ENCODE measurements around the gene POLR3A. TPM values are rescaled to one million over a fixed set of nuclear protein-coding genes. Genes with fewer than 3 reads are reported as not detected.

POLR3A gene
- total and polyA plus RNA-seq, 2 donors (not counting 1 experiment from before 2014, with no cell fraction given), result 5.4 to 18.4 TPM

DNA sequence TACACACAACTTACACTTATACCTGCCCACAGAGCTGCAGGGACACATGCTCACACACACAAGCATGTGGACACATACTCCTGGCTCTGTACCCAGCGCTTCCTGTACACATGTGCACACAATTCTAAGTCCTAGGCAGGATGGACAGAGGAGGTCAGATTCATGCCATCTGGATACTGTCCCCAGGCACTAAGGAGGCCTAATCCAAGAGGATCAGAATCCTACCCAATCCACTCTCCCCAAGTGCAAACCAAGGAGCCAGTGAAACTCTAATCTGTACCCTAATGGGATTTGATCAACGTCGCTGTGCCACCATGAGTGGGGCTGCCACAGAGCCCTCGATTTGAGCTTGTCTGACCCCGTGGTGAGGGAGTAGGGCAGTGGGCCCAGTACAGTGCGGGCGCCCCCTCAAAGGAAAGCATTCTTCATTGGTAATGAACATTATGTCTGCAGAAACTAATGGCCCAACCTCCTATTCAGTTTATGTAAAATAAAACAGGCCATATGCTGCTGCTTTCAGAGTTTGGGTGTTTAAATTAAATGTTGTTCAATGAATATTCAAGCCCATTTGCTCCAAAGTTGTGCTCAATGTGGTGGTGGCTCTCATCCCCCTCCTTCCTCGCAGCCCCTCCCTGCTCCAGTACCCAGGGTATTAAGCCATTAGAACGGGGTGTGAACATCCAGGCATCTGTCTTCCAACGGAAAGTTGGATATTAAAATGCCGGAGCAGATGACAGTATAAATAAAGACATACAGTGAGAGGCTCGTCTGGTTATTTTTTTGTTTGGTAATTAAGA is 30.8 kb upstream of the POLR3A start:
- Mint-ChIP-seq H3K27me3 (no peaks in the 10 kb centered on the region), H3K4me1 (no peaks in the 10 kb centered on the region), H3K9me3 (ENCODE audit: insufficient read depth) (no peaks in the 10 kb centered on the region), H3K4me3 (no peak overlapping the region), H3K27ac (no peak overlapping the region)
- intact Hi-C loops (cut with micrococcal nuclease), result no loop called here
- no peak for ATAC-seq (ENCODE audit: low read depth)
- H3K9me3 ChIP-seq (ENCODE audit: control extremely low read depth in 1 of 3, control insufficient read depth in 2 of 3, insufficient read depth in 1 of 3, low read length in 2 of 3), result no peaks in the 10 kb centered on the region
- no peaks in the 10 kb centered on the region for H4K20me1 ChIP-seq (ENCODE audit: control insufficient read depth, insufficient read depth, low read length, poor library complexity, severe bottlenecking)
- H3K4me1 ChIP-seq (ENCODE audit: control insufficient read depth in 2 of 2, insufficient read depth in 2 of 2, low read length in 2 of 2), result no peaks in the 10 kb centered on the region
- no peak overlapping the region for H3K9ac ChIP-seq (ENCODE audit: low read length)
- H2AFZ ChIP-seq (ENCODE audit: insufficient read depth, low read depth, low read length, poor library complexity, severe bottlenecking), result no peak overlapping the region
- CTCF ChIA-PET, result interaction anchor here (2.1 kb wide), 1 partner anchor 13 kb away, joined by 11 read pairs; no protein-coding TSS in a partner anchor
- no peaks in the 10 kb centered on the region for H3K27me3 ChIP-seq (replicated peaks in 1 of 4; ENCODE audit: control extremely low read depth in 1 of 4, control insufficient read depth in 3 of 4, insufficient read depth in 4 of 4, low read length in 3 of 4)
- POLR2A ChIA-PET, result no interaction called here
- no peak overlapping the region for H3K27ac ChIP-seq (ENCODE audit: low read length in 2 of 2)
- WGBS (ENCODE audit: insufficient coverage), result 91% methylated on average over 10 of the region's 12 CpGs
- no peak overlapping the region for H3K4me3 ChIP-seq (ENCODE audit: control extremely low read depth in 1 of 5, extremely low read depth in 1 of 5, insufficient read depth in 1 of 5, low read depth in 2 of 5, low read length in 4 of 5)
- H3K36me3 ChIP-seq (replicated peaks in 1 of 2; ENCODE audit: control extremely low read depth in 1 of 2, control insufficient read depth in 1 of 2, extremely low read depth in 1 of 2, insufficient read depth in 2 of 2, low read length in 1 of 2), result no peaks in the 10 kb centered on the region
- H3K4me2 ChIP-seq (replicated peaks; ENCODE audit: low read depth, low read length, poor library complexity, severe bottlenecking), result no peak overlapping the region
- TF ChIP-seq, protein P1, sequence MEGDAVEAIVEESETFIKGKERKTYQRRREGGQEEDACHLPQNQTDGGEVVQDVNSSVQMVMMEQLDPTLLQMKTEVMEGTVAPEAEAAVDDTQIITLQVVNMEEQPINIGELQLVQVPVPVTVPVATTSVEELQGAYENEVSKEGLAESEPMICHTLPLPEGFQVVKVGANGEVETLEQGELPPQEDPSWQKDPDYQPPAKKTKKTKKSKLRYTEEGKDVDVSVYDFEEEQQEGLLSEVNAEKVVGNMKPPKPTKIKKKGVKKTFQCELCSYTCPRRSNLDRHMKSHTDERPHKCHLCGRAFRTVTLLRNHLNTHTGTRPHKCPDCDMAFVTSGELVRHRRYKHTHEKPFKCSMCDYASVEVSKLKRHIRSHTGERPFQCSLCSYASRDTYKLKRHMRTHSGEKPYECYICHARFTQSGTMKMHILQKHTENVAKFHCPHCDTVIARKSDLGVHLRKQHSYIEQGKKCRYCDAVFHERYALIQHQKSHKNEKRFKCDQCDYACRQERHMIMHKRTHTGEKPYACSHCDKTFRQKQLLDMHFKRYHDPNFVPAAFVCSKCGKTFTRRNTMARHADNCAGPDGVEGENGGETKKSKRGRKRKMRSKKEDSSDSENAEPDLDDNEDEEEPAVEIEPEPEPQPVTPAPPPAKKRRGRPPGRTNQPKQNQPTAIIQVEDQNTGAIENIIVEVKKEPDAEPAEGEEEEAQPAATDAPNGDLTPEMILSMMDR (IDR thresholded peaks at IDR 0.05), result no peak
- TF ChIP-seq EZH2 (IDR thresholded peaks at IDR 0.05; ENCODE audit: borderline replicate concordance, insufficient read depth, low read depth, low read length, poor library complexity, severe bottlenecking), result no peak
- DNase-seq, result no peak
- no peaks in the 10 kb centered on the region for H3K79me2 ChIP-seq (ENCODE audit: control insufficient read depth, insufficient read depth, low read length)

DNA sequence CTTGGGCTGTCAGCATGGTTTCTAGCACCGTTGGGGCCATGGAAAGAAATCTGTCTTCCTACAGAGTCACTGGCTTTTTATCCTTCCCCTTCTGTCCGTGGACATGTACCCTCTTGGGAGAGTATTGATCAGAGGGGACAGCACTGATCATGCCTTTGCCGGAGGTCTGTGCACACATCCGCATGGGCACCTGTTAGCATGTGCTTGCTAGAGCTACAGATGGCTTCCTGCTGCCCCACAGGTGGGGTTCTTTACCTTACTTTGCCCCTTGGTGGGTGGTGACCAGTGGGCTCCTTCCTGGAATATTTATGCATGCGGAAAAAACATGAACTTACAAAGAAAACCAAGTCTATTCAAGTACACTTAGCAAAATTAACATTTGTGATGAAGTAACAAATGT is 29.2 kb upstream of the POLR3A start:
- ChIA-PET CTCF (interaction anchor here (2.1 kb wide), 1 partner anchor 12 kb away, joined by 11 read pairs; no protein-coding TSS in a partner anchor), POLR2A (no interaction called here)
- WGBS (ENCODE audit: insufficient coverage), result 100% methylated on average over 2 of the region's 5 CpGs
- H3K27ac ChIP-seq (ENCODE audit: low read length in 2 of 2), result no peak overlapping the region
- no peak for ATAC-seq (ENCODE audit: low read depth)
- H3K27ac Mint-ChIP-seq, result no peak overlapping the region
- no peaks in the 10 kb centered on the region for H3K4me1 Mint-ChIP-seq
- no peak for TF ChIP-seq EZH2 (IDR thresholded peaks at IDR 0.05; ENCODE audit: borderline replicate concordance, insufficient read depth, low read depth, low read length, poor library complexity, severe bottlenecking)
- TF ChIP-seq, protein P1 (IDR thresholded peaks at IDR 0.05), result no peak
- no peak overlapping the region for H3K4me2 ChIP-seq (replicated peaks; ENCODE audit: low read depth, low read length, poor library complexity, severe bottlenecking)
- H3K36me3 ChIP-seq (replicated peaks in 1 of 2; ENCODE audit: control extremely low read depth in 1 of 2, control insufficient read depth in 1 of 2, extremely low read depth in 1 of 2, insufficient read depth in 2 of 2, low read length in 1 of 2), result no peaks in the 10 kb centered on the region
- H4K20me1 ChIP-seq (ENCODE audit: control insufficient read depth, insufficient read depth, low read length, poor library complexity, severe bottlenecking), result no peaks in the 10 kb centered on the region
- no peak overlapping the region for H2AFZ ChIP-seq (ENCODE audit: insufficient read depth, low read depth, low read length, poor library complexity, severe bottlenecking)
- H3K27me3 ChIP-seq (replicated peaks in 1 of 4; ENCODE audit: control extremely low read depth in 1 of 4, control insufficient read depth in 3 of 4, insufficient read depth in 4 of 4, low read length in 3 of 4), result no peaks in the 10 kb centered on the region
- intact Hi-C loops (cut with micrococcal nuclease), result no loop called here
- H3K4me3 Mint-ChIP-seq, result no peak overlapping the region
- no peaks in the 10 kb centered on the region for H3K9me3 ChIP-seq (ENCODE audit: control extremely low read depth in 1 of 3, control insufficient read depth in 2 of 3, insufficient read depth in 1 of 3, low read length in 2 of 3)
- H3K4me3 ChIP-seq (ENCODE audit: control extremely low read depth in 1 of 5, extremely low read depth in 1 of 5, insufficient read depth in 1 of 5, low read depth in 2 of 5, low read length in 4 of 5), result no peak overlapping the region
- H3K9me3 Mint-ChIP-seq (ENCODE audit: insufficient read depth), result no peaks in the 10 kb centered on the region
- no peaks in the 10 kb centered on the region for H3K27me3 Mint-ChIP-seq
- no peak for DNase-seq
- no peaks in the 10 kb centered on the region for H3K4me1 ChIP-seq (ENCODE audit: control insufficient read depth in 2 of 2, insufficient read depth in 2 of 2, low read length in 2 of 2)
- H3K9ac ChIP-seq (ENCODE audit: low read length), result no peak overlapping the region
- H3K79me2 ChIP-seq (ENCODE audit: control insufficient read depth, insufficient read depth, low read length), result no peaks in the 10 kb centered on the region

Data from B cell (primary cell).